Measurements from ENCODE around the gene TUBB2B.

TUBB2B gene

GRCh38 chr6:3227363-3228045 lies at the start of gene TUBB2B:
TUBB2B (minus strand) TSS chr6:3227653; CDS start chr6:3227543, 110 bp downstream.
- DNase-seq (ENCODE audit: low read depth in 2 of 2): peak in 1 of 2 experiments; percentile 42

- DNase-seq (ENCODE audit: low read depth in 2 of 2): no peak
Observed at GRCh38 chr6:3277251-3277650, 49.8 kb upstream of the TUBB2B start.

GRCh38 chr6:3276174-3277167 lies 49.0 kb upstream of the TUBB2B start:
- DNase-seq (ENCODE audit: low read depth in 2 of 2): no peak

DNA sequence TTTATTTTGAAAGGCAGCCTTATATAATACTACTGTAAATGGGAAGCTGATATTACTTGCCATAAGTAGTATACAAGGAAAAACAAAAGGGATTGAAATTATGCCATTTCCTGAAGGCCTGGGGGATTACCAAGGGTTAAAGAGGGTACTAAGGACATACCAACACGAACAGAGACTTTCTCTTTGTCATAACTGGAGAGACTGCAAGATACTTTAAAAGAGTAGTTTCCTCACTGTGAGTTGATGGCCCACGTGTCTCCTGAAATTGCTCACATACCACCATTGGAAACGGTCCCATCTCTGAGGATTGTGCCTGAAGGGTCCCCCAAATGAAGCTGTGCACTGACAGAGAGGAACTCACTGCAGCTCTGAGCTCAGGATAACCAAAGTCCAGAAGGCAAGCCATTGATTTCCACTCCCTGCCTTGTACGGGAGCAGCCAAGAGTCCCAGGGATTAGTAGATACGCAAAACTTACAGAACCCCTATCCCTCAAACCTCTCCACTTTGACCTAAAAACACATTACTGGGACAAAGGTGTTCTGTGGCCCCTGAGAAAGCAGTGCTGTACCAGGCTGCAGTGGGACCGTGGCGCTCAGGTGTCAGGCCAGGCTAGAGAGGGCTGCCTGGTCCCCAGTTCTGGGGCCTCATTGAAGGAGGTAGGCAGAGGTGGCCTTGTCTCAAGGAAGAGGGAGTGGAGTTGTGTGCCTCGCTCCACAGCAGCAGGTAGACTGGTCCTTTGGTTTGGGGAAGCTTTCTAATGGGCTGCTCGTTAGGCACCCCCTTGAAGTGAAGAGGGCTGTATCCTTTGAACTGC lies 46.5 kb upstream of the TUBB2B start:
- DNase-seq (ENCODE audit: low read depth in 2 of 2): no peak

DNA sequence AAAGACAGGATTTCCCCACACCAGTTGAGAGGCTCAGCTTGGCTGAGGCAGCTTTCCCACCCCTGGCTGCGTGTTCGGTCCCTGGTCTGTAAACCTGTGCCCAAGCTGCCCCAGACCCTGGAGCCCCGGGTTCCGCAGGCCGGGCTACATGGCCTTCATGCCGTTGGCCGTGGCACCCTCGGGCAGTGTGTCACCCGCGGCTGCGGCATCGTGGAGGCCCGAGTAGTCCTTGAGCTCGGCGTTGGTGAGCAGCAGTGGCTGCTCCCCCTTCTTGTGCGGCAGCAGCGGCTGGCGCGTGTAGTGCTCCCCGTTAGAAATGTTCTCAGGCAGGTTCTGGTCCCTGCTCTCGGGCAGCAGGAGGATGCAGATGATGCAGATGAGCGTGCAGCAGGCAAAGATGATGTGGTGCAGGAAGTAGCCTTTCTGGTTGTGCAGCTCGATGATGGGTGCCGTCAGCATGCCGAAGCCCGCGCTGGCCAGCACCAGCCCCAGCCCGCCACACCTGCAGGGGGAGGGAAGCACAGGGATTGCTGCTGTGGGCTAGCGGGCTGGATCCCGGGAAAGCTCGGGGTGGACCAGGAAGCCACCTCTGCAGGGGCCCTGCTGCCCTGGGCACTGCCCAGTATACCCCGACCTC lies 45.6 kb upstream of the TUBB2B start:
- no peak for DNase-seq (ENCODE audit: low read depth in 2 of 2)

GRCh38 chr6:3271756-3272155 lies 44.3 kb upstream of the TUBB2B start:
- no peak for DNase-seq (ENCODE audit: low read depth in 2 of 2)

DNA sequence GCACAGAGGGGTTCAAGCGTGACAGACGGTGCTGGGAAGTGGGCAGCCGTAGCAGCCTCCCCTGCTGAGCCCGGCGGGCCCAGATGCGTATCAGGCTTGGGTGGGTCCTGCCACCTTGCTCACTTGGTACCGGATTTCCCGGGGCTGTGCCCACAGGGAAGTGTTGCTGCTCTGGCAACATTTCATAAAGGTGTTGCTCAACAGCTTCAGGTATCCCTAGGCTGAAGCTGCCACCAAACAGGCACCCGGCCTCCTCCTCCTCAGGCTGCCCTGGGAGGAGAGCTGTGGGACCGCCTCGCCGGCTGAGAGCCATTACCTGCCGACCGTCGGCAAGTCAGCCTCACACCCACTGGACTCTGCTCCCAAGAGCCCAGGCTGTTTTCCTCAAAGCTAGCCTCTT lies 42.8 kb upstream of the TUBB2B start:
- DNase-seq (ENCODE audit: low read depth in 2 of 2): no peak

DNA sequence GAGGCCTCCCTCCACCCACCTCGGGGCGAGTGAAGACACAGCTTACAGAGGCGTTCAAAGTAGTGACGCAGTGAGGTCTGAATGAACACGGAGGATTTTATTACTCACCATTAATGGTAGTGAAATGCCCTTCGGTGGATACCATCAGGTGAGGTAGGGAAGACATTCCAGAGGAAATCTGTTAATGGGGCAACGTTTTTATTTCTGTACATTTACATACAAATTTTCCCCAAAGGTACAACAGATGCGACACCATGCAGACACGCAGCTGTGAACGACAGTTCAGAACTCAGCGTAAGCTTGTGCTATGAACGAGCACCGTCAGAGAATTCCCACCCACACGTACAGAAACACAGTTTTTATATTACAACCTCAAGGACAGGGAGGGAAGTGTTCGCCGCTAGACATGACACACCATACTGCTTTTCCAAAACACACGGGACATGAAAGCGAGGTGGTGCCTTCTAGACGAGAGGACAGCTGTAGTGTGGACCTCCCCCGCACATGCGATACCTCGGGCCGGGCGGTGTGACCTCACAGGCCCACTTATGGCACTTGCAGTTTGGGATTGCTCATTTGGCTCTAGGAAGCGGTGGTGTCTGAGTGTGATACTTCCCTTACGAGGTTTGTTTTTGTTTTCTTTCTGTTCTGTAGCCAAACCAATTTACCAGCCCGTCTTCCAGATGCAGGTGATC lies 42.0 kb upstream of the TUBB2B start:
- no peak for DNase-seq (ENCODE audit: low read depth in 2 of 2)

DNA sequence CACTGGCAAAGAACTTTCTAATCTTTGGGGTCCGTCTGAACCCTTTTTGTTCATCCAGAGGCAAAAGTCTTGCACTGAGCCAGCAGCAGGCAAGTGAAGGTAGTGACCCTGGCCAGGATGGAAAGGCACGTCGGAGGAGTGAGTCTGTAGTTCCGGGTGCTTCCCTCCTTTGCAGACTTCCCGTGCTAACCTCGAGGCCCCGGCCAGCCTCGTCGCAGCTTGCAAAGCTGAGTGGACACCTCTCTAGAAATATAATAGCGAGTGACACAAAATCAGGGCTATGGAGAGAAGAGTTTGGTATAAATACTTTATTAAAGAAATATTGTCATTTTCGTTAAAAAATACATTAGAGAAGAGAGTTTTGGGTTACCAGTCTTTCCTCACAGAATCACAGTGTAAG lies 41.2 kb upstream of the TUBB2B start:
- no peak for DNase-seq (ENCODE audit: low read depth in 2 of 2)

DNA sequence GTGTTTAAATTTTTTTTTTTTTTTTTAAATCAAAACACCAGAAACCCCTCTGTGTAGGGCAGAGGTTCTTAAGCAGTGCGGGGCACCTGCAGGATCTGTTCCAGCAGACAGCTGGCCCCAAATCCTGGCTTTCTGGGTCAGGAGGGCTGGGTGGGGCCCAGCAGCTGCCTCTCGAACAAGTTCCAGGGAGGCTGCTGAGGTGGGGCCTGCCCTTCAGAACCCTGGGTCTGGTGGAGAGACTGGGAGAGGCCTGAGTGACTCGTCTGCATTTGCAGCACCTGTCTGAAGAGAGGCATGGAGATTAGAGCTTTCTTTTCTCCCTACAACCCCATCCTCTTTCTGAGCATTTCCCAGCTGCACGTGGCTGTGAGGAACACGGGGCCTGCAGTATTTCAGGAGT lies 39.7 kb upstream of the TUBB2B start:
- DNase-seq (ENCODE audit: low read depth in 2 of 2): no peak

DNA sequence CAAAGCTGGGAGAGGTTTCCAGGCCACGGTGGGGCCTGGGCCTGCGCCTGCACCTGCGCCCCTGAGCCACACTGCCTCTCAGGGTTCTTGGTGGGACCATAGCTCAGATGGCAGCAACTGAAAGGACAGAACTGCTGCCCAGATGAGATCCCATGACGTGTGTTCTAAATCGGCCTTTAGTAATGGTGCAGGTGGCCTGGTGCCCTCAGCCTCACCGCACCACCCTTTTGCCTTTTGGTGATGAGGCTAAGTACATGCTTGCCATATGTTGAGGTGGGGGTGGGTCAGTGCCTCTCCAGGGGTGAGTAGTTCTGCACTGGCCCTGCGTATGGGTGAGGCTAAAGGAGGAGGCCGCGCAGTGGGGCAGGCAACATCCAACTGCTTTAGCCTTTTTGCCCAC lies 38.7 kb upstream of the TUBB2B start:
- no peak for DNase-seq (ENCODE audit: low read depth in 2 of 2)

DNA sequence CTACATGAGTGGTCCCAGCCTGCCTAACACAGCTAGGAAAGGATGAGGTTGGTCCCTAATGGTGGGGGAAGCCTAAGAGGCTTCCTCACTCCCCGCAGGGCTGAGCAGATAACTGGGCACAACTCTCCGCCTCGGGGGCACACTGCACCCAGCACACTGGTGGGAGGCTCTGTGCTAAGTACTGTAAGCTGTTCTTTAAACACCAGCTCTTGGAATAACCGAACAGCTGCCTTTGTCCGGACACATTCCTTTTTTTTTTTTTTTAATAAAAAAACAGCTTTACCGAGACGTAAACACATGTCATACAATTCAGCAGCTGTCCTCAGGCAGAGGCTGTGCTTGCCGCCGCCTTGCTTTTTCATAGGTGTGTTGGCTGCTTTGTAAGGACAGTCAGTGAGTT lies 38.2 kb upstream of the TUBB2B start:
- DNase-seq (ENCODE audit: low read depth in 2 of 2): no peak

DNA sequence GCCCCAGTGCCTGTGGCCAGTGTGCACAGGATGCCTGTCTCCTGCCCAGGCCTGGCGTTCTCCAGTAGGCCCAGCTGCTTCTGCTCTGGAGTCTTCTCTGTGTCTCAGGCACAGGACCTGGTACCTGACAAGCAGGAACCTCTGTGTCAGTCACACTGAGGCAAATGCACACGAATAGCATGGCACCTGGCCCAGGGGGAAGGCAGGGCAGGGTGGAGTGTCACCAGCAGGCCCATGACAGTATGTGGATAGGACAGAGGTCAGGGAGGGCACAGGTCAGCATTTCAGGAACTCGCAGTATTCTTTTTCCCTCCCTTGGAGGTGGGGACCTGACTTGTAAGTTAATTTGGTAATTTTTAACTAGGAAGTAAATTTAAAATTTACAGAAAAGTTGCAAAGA lies 36.9 kb upstream of the TUBB2B start:
- no peak for DNase-seq (ENCODE audit: low read depth in 2 of 2)

DNA sequence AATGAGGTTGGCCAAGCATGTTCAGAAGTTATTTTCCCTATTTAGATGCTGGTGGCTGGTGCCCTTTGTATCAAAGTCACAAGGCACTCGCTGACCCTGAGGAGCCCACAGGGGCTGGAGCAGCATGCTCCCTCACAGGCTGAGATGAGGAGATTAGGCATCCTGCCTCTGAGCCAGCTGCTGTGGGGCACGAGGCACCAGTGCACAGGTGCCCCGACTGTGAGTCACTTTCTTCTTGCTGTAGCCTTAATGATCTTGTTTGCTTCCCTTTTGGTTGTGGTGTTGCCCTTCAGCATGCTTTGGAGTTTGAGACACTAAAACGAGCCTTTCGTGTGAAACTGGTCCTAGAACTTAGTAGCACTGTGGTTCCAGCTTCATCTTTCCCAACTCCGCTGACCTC lies 35.6 kb upstream of the TUBB2B start:
- DNase-seq (ENCODE audit: low read depth in 2 of 2): no peak

GRCh38 chr6:3261921-3262320 lies 34.5 kb upstream of the TUBB2B start:
- no peak for DNase-seq (ENCODE audit: low read depth in 2 of 2)

DNA sequence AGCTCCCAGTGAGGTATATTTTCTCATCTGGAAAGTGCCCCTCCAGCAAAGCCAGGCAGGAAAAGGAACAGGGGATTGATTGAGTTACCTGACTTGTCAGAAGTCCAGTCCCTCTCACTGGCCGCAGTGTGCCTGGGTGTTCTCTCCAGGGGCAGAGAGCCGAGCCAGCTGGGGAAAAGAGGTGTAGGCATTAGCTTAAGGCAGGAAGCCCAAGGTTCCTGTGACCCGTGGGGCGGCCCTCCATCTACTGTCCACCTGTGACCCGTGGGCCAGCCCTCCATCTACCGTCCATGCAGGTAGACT lies 34.0 kb upstream of the TUBB2B start:
- no peak for DNase-seq (ENCODE audit: low read depth in 2 of 2)

DNA sequence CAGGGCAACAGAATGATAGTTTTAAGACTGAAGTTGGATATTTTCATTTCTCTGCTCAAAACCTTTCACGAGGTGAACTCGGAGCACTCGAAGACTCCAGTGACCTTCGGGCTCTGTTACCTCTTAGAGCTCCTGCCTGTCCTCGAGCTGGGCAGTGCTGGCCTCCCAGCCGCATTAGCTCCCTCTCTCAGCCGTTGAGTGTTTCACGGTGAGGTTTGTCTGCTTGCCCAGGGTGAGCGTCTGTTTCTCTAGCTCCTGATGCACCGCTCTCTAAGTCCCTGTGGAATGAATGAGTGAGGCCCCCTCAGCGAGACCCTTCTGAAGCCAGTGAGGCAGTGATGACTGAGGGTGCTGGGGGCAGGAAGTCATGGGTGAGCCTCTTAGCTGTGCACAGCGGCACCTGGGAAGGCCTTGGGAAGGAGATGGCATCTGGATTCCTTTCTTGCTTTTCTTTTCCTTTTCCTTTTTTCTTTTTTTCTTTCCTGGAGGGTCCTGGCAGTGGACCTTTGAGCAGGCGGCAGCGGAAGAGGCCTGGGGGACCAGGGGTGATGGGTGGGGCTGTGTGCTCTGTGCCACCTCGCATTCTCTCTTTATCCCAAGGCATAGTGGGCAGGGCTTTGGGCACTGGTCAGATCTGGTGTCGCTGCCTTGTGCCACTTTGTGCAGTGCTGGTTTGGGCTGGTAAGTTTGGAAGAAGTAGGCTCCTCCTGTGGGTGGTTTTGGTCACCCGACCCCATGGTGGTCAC lies 33.5 kb upstream of the TUBB2B start:
- DNase-seq (ENCODE audit: low read depth in 2 of 2): no peak

- DNase-seq (ENCODE audit: low read depth in 2 of 2): no peak
Observed at GRCh38 chr6:3260296-3260695, 32.8 kb upstream of the TUBB2B start.

DNA sequence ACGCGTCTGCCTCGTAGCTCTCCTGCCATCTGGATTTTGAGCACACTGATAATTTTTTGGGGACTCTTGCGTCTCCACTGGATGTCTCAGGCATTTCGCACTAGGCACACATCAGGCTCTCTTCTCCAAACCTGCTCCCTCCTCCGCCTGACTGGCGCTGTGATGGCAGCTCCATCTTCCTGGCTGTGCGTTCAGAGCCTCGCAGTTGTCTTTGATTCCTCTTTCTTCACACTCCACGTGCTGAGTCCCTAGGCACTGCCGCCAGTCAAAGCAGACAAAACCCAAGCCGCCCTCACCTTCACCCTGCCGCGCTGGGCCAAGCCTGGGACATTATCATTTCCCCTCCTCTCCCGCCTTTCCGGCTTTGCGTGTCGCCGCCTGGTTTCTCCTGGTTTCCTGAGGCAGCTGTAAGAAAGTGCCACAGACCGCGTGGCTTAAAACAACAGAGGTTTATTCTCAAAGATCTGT lies 32.1 kb upstream of the TUBB2B start:
- DNase-seq (ENCODE audit: low read depth in 2 of 2): no peak

GRCh38 chr6:3258720-3259490 lies 31.5 kb upstream of the TUBB2B start, which contains the start of gene PSMG4:
PSMG4 (plus strand) TSS chr6:3258947; CDS start chr6:3259023, 76 bp downstream.
- peak; percentile 55 to 57 for DNase-seq (ENCODE audit: low read depth in 2 of 2)
